GM21515 (cell line): ENCODE data around the gene CNN3.

ENCODE experiments used
- ATAC-seq: cut with Tn5 transposase; IDR thresholded peaks from one replicate; pipeline ENCODE4 v1.9.1; 2021; ENCODE audit not compliant: unreplicated experiment

Gene CNN3

GRCh38 chr1:94888201-94888600 lies 38.7 kb downstream of the CNN3 start:
- no peak for ATAC-seq

- ATAC-seq = no peak
Observed at GRCh38 chr1:94887603-94888171, 39.2 kb downstream of the CNN3 start.

- no peak for ATAC-seq
Observed at GRCh38 chr1:94887106-94887505, 39.8 kb downstream of the CNN3 start.

GRCh38 chr1:94886361-94886760 lies 40.5 kb downstream of the CNN3 start:
- ATAC-seq = no peak

- ATAC-seq = no peak
Observed at GRCh38 chr1:94884507-94884906, 42.4 kb downstream of the CNN3 start.

GRCh38 chr1:94884106-94884505 lies 42.8 kb downstream of the CNN3 start:
- ATAC-seq = no peak

GRCh38 chr1:94883691-94884090 lies 43.2 kb downstream of the CNN3 start:
- no peak for ATAC-seq

- ATAC-seq = no peak
Observed at GRCh38 chr1:94878329-94878728, 48.6 kb downstream of the CNN3 start.

GRCh38 chr1:94876362-94876761 lies 50.5 kb downstream of the CNN3 start:
- ATAC-seq = no peak

GRCh38 chr1:94875794-94876193 lies 51.1 kb downstream of the CNN3 start:
- ATAC-seq = no peak

- no peak for ATAC-seq
Observed at GRCh38 chr1:94874423-94874822, 52.5 kb downstream of the CNN3 start.

GRCh38 chr1:94873520-94874351 lies 53.2 kb downstream of the CNN3 start:
- no peak for ATAC-seq

GRCh38 chr1:94872771-94873495 lies 54.0 kb downstream of the CNN3 start:
- ATAC-seq = no peak

GRCh38 chr1:94871031-94871430 lies 55.9 kb downstream of the CNN3 start:
- ATAC-seq = no peak

- no peak for ATAC-seq
Observed at GRCh38 chr1:94866164-94866807, 60.6 kb downstream of the CNN3 start.

- ATAC-seq = no peak
Observed at GRCh38 chr1:94865360-94865759, 61.5 kb downstream of the CNN3 start.

GRCh38 chr1:94864821-94865220 lies 62.1 kb downstream of the CNN3 start:
- no peak for ATAC-seq

GRCh38 chr1:94863919-94864318 lies 63.0 kb downstream of the CNN3 start:
- ATAC-seq = no peak

- ATAC-seq = no peak
Observed at GRCh38 chr1:94863297-94863911, 63.5 kb downstream of the CNN3 start.

GRCh38 chr1:94862718-94863117 lies 64.2 kb downstream of the CNN3 start:
- no peak for ATAC-seq

- ATAC-seq = no peak
Observed at GRCh38 chr1:94859174-94859573, 67.7 kb downstream of the CNN3 start.
